Adrenal gland (tissue), 12 donors: ENCODE results near the gene NINL. TPM values are rescaled to one million over a fixed set of nuclear protein-coding genes. Genes with fewer than 3 reads are reported as not detected.

Source experiments
- DNase-seq, 7 donors: peaks; one replicate each; pipeline ENCODE4 v3.0.0-alpha.2; 2019 to 2020
- H3K27ac ChIP-seq, 5 donors: fragments of 200-600 bp; sonication (generic) in 4 of 5; 1 replicate in 3 of 5; 2 replicates in 2 of 5; pipeline versions ENCODE4 v1.5.1 to v1.8.0; 2016 to 2020; ENCODE audit warnings: mild to moderate bottlenecking in 1 of 5
- H3K27me3 ChIP-seq: fragments of 200-600 bp; 2 replicates; pipeline ENCODE4 v1.8.0; 2021
- H3K36me3 ChIP-seq, 2 donors: fragments of 200-600 bp; replicated peaks in 1 of 2; 1 replicate in 1 of 2; 2 replicates in 1 of 2; pipeline versions ENCODE4 v1.5.1 to v1.8.0; 2018 to 2022
- H3K4me1 ChIP-seq, 2 donors: fragments of 200-600 bp; replicated peaks in 1 of 2; 1 replicate in 1 of 2; 2 replicates in 1 of 2; pipeline versions ENCODE4 v1.5.1 to v1.8.0; 2018 to 2021
- H3K4me3 ChIP-seq, 4 donors: fragments of 200-600 bp; sonication (generic) in 3 of 4; one replicate each; pipeline ENCODE4 v1.5.1; 2016 to 2018
- H3K9me3 ChIP-seq, 3 donors: fragments of 200-600 bp; sonication (generic) in 1 of 3; replicated peaks in 1 of 3; 1 replicate in 2 of 3; 2 replicates in 1 of 3; pipeline versions ENCODE4 v1.5.1 to v1.8.0; 2016 to 2021
- CTCF ChIP-seq, 6 experiments: fragments of 450-650 bp in 4 of 6; fragments of 200-600 bp in 2 of 6; sonication (generic) in 1 of 6; IDR thresholded peaks; 1 replicate in 5 of 6; 2 replicates in 1 of 6; pipeline versions ENCODE4 v1.5.1 to v1.8.0; 2016 to 2021; ENCODE audit warnings: antibody characterized with exemption in 6 of 6, mild to moderate bottlenecking in 2 of 6, moderate library complexity in 1 of 6
- POLR2A ChIP-seq, 2 donors: fragments of 450-650 bp; IDR thresholded peaks; one replicate each; pipeline ENCODE4 v1.6.1; 2017; ENCODE audit warnings: antibody characterized with exemption in 2 of 2, mild to moderate bottlenecking in 2 of 2, moderate library complexity in 1 of 2
- WGBS, 4 donors: extraction: QIAGEN DNeasy Blood & Tissue Kit in 2 of 4; methylation state at CpG; one replicate each; pipeline versions ENCODE4 v1.1.5 to v1.1.7; 2013 to 2017; 5-methylcytosine and 5-hydroxymethylcytosine counted together
- intact Hi-C, 2 donors: fragments of 100-400 bp; cut with DNase I; formaldehyde crosslinking; loops; one replicate each; pipeline versions ENCODE4 v1.14.1 to v1.15.0; 2022 to 2023
- polyA plus RNA-seq, 3 donors: library from polyadenylated mRNA; stranded (reverse); fragments of 200-250 nt in 2 of 3; fragments of 350-450 nt in 1 of 3; fragmentation: Illumina TruSeq in 1 of 3; extraction: RNeasy Lipid Tissue Mini Kit (QIAGEN cat#74804) in 1 of 3; gene quantifications; one replicate each; pipeline ENCODE4 v1.2.3, GENCODE V29; 2013 to 2014
- total RNA-seq, 9 donors: library from RNA; depleted of rRNA in 4 of 9; stranded (reverse); fragments of >200 nt in 4 of 9; fragments of 120-200 nt in 1 of 9; fragmentation: NEBNext Ultra II Directional in 1 of 9; extraction: Animal tissue kit (Norgen Biotek cat#: 25700) in 1 of 9; gene quantifications; one replicate each; pipeline versions ENCODE4 v1.1.0 to v1.2.4, GENCODE V29; 2013 to 2023
- donor health status: healthy with polysubstance abuse.
- donor health status: Bipolar disorder and iron deficiency.
- donor health status: DM: yes; HTN: yes; CAD: no.
- donor health status: DM: no; HTN: no; CAD: no.
- donor health status: DM: no; HTN: no; CAD: no.
- donor health status: DM: yes; HTN: yes; CAD: no.

The NINL gene
- total and polyA plus RNA-seq, 12 donors: 10.0 to 30.9 (median 15.4) TPM

GRCh38 chr20:25494506-25495188, 90.7 kb downstream of the NINL start:
- H3K9me3 ChIP-seq: no peaks in the 10 kb centered on the region
- 88 to 94% (median 91%) methylated on average over 11 to 17 of the region's 17 CpGs for WGBS, 4 donors
- H3K27me3 ChIP-seq: no peaks in the 10 kb centered on the region
- DNase-seq: no peak
- intact Hi-C loops: loop anchor here in 1 of 2 donors (10.0 kb wide), 1 partner anchor 110 kb away; no protein-coding TSS in a partner anchor
- H3K36me3 ChIP-seq: no peaks in the 10 kb centered on the region
- H3K27ac ChIP-seq: no peak overlapping the region
- no peak overlapping the region for H3K4me3 ChIP-seq
- TF ChIP-seq CTCF (IDR thresholded peaks at IDR 0.05) (no peak), POLR2A (IDR thresholded peaks at IDR 0.05) (no peak)
- H3K4me1 ChIP-seq: no peaks in the 10 kb centered on the region

DNA sequence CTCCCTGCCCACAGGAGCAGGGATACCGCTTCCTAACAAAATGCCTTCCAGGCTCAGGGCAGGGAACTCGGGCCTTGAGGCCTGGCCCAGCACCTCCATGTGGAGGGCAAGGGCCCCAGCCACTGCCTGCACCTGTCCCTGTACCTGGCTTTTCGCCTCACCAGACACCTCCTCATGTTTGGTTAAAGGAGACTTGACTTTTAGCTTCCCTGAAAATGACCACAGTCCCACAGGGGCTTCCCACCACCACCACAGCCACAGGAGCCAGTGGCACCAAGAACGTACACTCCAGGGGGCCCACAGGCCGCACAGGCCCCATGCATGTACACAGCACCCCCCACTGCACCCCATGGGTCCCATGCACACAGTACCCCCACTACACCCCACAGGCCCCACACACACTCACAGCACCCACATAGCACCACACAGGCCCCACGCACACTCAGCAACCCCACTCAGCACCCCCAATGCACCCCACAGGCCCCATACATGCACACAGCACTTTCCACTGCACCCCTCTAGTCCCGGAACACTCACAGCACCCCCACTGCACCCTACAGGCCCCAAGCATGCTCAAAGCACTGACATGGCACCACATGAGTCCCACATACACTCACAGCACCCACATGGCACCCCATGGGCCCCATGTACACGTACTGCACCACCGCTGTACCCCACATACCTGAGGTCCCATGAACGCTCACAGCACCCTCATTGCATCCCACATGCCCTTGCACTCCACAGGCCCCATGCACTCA, 91.4 kb downstream of the NINL start:
- no peaks in the 10 kb centered on the region for H3K36me3 ChIP-seq

GRCh38 chr20:25493137-25493536, 92.2 kb downstream of the NINL start:
- Histone ChIP-seq H3K4me1 (no peaks in the 10 kb centered on the region), H3K4me3 (no peak overlapping the region), H3K27ac (no peak overlapping the region), H3K27me3 (no peaks in the 10 kb centered on the region), H3K36me3 (no peaks in the 10 kb centered on the region), H3K9me3 (no peaks in the 10 kb centered on the region)
- intact Hi-C loops: loop anchor here in 1 of 2 donors (10.0 kb wide), 1 partner anchor 112 kb away; no protein-coding TSS in a partner anchor
- no peak for TF ChIP-seq CTCF (IDR thresholded peaks at IDR 0.05)
- TF ChIP-seq POLR2A (IDR thresholded peaks at IDR 0.05): no peak
- no peak for DNase-seq
- 89 to 93% (median 92%) methylated on average over 10 of the region's 10 CpGs for WGBS, 4 donors

More for the DNA sequence above, 91.4 kb downstream of the NINL start:
- DNase-seq: no peak
- Histone ChIP-seq H3K9me3 (no peaks in the 10 kb centered on the region), H3K4me1 (no peaks in the 10 kb centered on the region), H3K4me3 (no peak overlapping the region), H3K27me3 (no peaks in the 10 kb centered on the region), H3K27ac (no peak overlapping the region)
- TF ChIP-seq POLR2A (IDR thresholded peaks at IDR 0.05) (no peak), CTCF (IDR thresholded peaks at IDR 0.05) (no peak)
- intact Hi-C loops: loop anchor here in 1 of 2 donors (10.0 kb wide), 1 partner anchor 111 kb away; no protein-coding TSS in a partner anchor
- 96 to 97% (median 96%) methylated on average over 7 to 10 of the region's 10 CpGs for WGBS, 4 donors

GRCh38 chr20:25491446-25492038, 93.8 kb downstream of the NINL start:
- H3K4me3 ChIP-seq: no peak overlapping the region
- no peak overlapping the region for H3K27ac ChIP-seq
- H3K4me1 ChIP-seq: no peaks in the 10 kb centered on the region
- no peaks in the 10 kb centered on the region for H3K27me3 ChIP-seq
- intact Hi-C loops: loop anchor here in 1 of 2 donors (10.0 kb wide), 1 partner anchor 113 kb away; no protein-coding TSS in a partner anchor
- no peak for DNase-seq
- H3K36me3 ChIP-seq: no peaks in the 10 kb centered on the region
- H3K9me3 ChIP-seq: no peaks in the 10 kb centered on the region
- TF ChIP-seq CTCF (IDR thresholded peaks at IDR 0.05) (no peak), POLR2A (IDR thresholded peaks at IDR 0.05) (no peak)
- 86 to 95% (median 92%) methylated on average over 10 to 12 of the region's 12 CpGs for WGBS, 4 donors
